GM12872 (cell line): ENCODE measurements around the gene SEMA3D.

Experiments
- CTCF ChIP-seq: IDR thresholded peaks from 3 replicates; pipeline ENCODE4 v1.5.1; 2011; ENCODE audit warnings: low read depth, mild to moderate bottlenecking, low read length, moderate library complexity; ENCODE audit not compliant: insufficient read depth

Gene SEMA3D

GRCh38 chr7:85130702-85131101, 56.2 kb downstream of the SEMA3D start:
- TF ChIP-seq CTCF = no peak

DNA sequence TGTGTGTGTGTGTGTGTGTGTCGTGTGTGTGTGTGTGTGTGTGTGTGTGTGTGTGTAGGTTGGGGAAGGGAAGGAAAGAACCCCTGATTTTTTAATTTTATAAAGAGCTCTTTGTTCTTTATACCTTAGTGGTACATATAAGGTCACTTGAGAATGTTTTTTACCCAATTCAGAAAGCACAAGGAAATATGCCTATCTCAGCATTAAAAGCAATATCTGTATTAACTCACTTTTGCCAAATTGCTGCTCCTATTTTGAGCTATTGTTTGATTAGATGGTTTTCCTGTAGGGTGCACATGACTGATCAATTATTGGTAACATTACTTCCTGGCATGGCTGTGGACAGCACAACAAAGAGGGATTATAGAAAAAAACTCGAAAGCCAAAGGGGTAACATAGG, 60.5 kb downstream of the SEMA3D start:
- no peak for TF ChIP-seq CTCF

- TF ChIP-seq CTCF = no peak
Observed at GRCh38 chr7:85125651-85126131, 61.2 kb downstream of the SEMA3D start.

GRCh38 chr7:85125176-85125575, 61.7 kb downstream of the SEMA3D start:
- no peak for TF ChIP-seq CTCF

- TF ChIP-seq CTCF = no peak
Observed at GRCh38 chr7:85119934-85120333, 66.9 kb downstream of the SEMA3D start.

GRCh38 chr7:85115862-85116261, 71.0 kb downstream of the SEMA3D start:
- TF ChIP-seq CTCF = no peak

GRCh38 chr7:85115006-85115405, 71.8 kb downstream of the SEMA3D start:
- TF ChIP-seq CTCF = no peak

DNA sequence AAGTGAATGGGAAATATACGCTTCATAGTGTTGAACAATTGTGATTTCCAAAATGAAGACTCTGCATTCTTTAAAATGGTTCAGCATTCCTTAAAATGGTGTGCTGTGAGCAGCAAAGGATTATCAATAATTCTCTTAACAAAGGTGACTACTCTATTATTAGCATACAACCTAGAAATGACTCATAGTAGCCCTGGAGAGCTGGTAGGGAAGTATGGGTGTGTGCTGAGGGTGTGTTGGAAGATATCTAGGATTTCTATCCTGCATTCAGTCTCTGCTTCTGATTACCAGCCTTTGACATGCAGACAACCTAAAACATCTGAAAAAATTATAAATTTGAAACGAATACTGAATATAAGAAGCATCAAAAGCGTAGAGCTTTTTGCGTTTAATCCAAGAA, 72.5 kb downstream of the SEMA3D start:
- TF ChIP-seq CTCF = no peak
